Caco-2 (cell line): ENCODE measurements around the gene GALNTL6. TPM values are rescaled to one million over a fixed set of nuclear protein-coding genes. Genes with fewer than 3 reads are reported as not detected.

ENCODE experiments used
- BruUV-seq: library from RNA; stranded (reverse); fragments of 400-500 nt; replicated peaks from 2 replicates; lab custom pipeline; 2021; lab: Mats Ljungman, UMichigan
- CTCF ChIA-PET: fragments of 300-600 bp; sonication (Branson Sonifier 250); formaldehyde crosslinking; loops from one replicate; lab custom pipeline; 2022; ENCODE audit warnings: antibody characterized with exemption; lab: Charles Lee
- POLR2A ChIA-PET: fragments of 300-600 bp; sonication (Branson Sonifier 250); formaldehyde crosslinking; loops from one replicate; lab custom pipeline; 2022; ENCODE audit warnings: antibody characterized with exemption; lab: Charles Lee
- DNase-seq, 2 experiments: peaks; one replicate each; pipeline versions ENCODE4 v3.0.0 to v3.0.0-alpha.2; 2020 to 2022
- H3K27me3 ChIP-seq: replicated peaks from 2 replicates; pipeline ENCODE4 v1.6.0; 2011; ENCODE audit warnings: low read length; ENCODE audit not compliant: control insufficient read depth, insufficient read depth
- H3K36me3 ChIP-seq: 2 replicates; pipeline ENCODE4 v1.5.1; 2011; ENCODE audit warnings: low read length; ENCODE audit not compliant: control insufficient read depth, insufficient read depth
- H3K4me1 ChIP-seq: fragments of 250-450 bp; sonication (Bioruptor Pico); 2 replicates; pipeline ENCODE4 v1.5.1; 2020; ENCODE audit warnings: mild to moderate bottlenecking
- H3K4me3 ChIP-seq: 2 replicates; pipeline ENCODE4 v1.5.1; 2011; ENCODE audit warnings: low read depth, mild to moderate bottlenecking, control low read depth, low read length
- H3K9me3 ChIP-seq: fragments of 250-450 bp; sonication (Bioruptor Pico); 2 replicates; pipeline ENCODE4 v1.5.1; 2020; ENCODE audit warnings: mild to moderate bottlenecking, moderate library complexity
- H3K27ac Mint-ChIP-seq: one replicate; pipeline ENCODE4 v1.8.0; 2022; ENCODE audit warnings: mixed read lengths; ENCODE audit not compliant: unreplicated experiment
- H3K27me3 Mint-ChIP-seq: one replicate; pipeline ENCODE4 v1.8.0; 2022; ENCODE audit warnings: mixed read lengths; ENCODE audit not compliant: insufficient read depth, unreplicated experiment
- H3K36me3 Mint-ChIP-seq: one replicate; pipeline ENCODE4 v1.8.0; 2022; ENCODE audit warnings: mild to moderate bottlenecking, mixed read lengths; ENCODE audit not compliant: insufficient read depth, unreplicated experiment
- H3K4me1 Mint-ChIP-seq: one replicate; pipeline ENCODE4 v1.8.0; 2022; ENCODE audit warnings: low read depth, mixed read lengths; ENCODE audit not compliant: unreplicated experiment
- H3K4me3 Mint-ChIP-seq: one replicate; pipeline ENCODE4 v1.8.0; 2022; ENCODE audit warnings: mild to moderate bottlenecking, moderate library complexity, mixed read lengths; ENCODE audit not compliant: unreplicated experiment
- H3K9me3 Mint-ChIP-seq: one replicate; pipeline ENCODE4 v1.8.0; 2022; ENCODE audit warnings: mixed read lengths; ENCODE audit not compliant: unreplicated experiment
- intact Hi-C: fragments of 100-400 bp; cut with micrococcal nuclease; formaldehyde crosslinking; loops from one replicate; pipeline ENCODE4 v1.10.0; 2022; ENCODE audit not compliant: unreplicated experiment
- total RNA-seq: library from RNA; stranded (reverse); gene quantifications from 2 replicates; pipeline ENCODE4 v1.2.3, GENCODE V29; 2022
- TF ChIP-seq, protein P1 (sequence below), 2 experiments: fragments of 200-600 bp in 1 of 2; IDR thresholded peaks; 1 replicate in 1 of 2; 2 replicates in 1 of 2; pipeline versions ENCODE4 v1.5.1 to v1.8.0; 2011 to 2022; ENCODE audit warnings: antibody characterized with exemption in 1 of 2, control low read depth in 1 of 2, inconsistent platforms in 1 of 2, low read depth in 1 of 2, low read length in 1 of 2, mild to moderate bottlenecking in 1 of 2, moderate library complexity in 1 of 2; ENCODE audit not compliant: insufficient read depth in 1 of 2, severe bottlenecking in 1 of 2, unreplicated experiment in 1 of 2

GALNTL6 gene
- total RNA-seq, 1 experiment from 2014 or later, result not detected

DNA sequence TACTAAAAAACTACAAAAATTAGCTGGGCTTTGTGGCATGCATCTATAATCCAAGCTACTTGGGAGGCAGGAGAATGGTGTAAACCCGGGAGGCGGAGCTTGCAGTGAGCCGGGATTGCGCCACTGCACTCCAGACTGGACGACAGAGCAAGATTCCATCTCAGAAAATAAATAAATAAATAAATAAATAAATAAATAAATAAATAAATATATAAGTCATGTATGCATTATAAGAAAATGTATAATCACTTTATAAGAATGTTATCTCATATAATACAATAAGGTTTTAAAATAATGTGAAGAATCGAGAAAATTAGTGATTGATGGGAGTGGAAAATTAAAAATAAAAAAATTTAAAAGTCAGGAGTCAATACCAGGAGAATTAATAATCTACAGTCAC lies 127.5 kb downstream of the GALNTL6 start:
- H3K4me1 Mint-ChIP-seq, result no peaks in the 10 kb centered on the region
- no peaks in the 10 kb centered on the region for H3K9me3 Mint-ChIP-seq
- TF ChIP-seq, protein P1, sequence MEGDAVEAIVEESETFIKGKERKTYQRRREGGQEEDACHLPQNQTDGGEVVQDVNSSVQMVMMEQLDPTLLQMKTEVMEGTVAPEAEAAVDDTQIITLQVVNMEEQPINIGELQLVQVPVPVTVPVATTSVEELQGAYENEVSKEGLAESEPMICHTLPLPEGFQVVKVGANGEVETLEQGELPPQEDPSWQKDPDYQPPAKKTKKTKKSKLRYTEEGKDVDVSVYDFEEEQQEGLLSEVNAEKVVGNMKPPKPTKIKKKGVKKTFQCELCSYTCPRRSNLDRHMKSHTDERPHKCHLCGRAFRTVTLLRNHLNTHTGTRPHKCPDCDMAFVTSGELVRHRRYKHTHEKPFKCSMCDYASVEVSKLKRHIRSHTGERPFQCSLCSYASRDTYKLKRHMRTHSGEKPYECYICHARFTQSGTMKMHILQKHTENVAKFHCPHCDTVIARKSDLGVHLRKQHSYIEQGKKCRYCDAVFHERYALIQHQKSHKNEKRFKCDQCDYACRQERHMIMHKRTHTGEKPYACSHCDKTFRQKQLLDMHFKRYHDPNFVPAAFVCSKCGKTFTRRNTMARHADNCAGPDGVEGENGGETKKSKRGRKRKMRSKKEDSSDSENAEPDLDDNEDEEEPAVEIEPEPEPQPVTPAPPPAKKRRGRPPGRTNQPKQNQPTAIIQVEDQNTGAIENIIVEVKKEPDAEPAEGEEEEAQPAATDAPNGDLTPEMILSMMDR (IDR thresholded peaks at IDR 0.05; ENCODE audit: insufficient read depth in 1 of 2, low read depth in 1 of 2, low read length in 1 of 2, severe bottlenecking in 1 of 2, unreplicated experiment in 1 of 2), result no peak

DNA sequence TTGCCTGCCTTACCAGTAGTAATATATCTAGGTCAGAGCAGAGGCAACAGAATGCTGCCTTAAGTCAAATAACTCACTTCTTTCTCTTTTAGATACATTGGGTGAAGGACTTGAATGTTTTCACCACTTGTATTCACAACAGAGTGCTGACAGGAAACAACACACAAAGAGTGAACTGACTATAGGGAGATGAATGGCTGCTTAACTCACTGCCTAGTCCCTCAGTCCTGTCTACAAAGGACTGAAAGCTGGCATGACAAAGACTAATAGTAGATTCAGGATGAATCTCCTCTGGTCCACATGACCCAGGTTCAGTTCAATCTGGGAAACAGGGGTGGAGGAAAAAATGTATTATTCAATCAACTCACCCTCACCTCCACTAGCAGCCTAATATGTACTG lies 134.2 kb downstream of the GALNTL6 start:
- Histone ChIP-seq H3K9me3 (no peaks in the 10 kb centered on the region), H3K36me3 (no peaks in the 10 kb centered on the region), H3K4me3 (no peak overlapping the region), H3K4me1 (no peaks in the 10 kb centered on the region), H3K27me3 (no peaks in the 10 kb centered on the region)
- no TSS peak for BruUV-seq
- TF ChIP-seq, protein P1 (IDR thresholded peaks at IDR 0.05; ENCODE audit: insufficient read depth in 1 of 2, low read depth in 1 of 2, low read length in 1 of 2, severe bottlenecking in 1 of 2, unreplicated experiment in 1 of 2), result no peak
- no peaks in the 10 kb centered on the region for H3K36me3 Mint-ChIP-seq
- peaks cover 12% of the 10 kb centered on the region for H3K4me1 Mint-ChIP-seq
- ChIA-PET POLR2A (no interaction called here), CTCF (no interaction called here)
- DNase-seq, result no peak
- H3K27ac Mint-ChIP-seq, result no peak overlapping the region
- H3K9me3 Mint-ChIP-seq, result no peaks in the 10 kb centered on the region
- intact Hi-C loops, result no loop called here
- H3K27me3 Mint-ChIP-seq, result no peaks in the 10 kb centered on the region
- H3K4me3 Mint-ChIP-seq, result no peak overlapping the region

More for the DNA sequence above, 127.5 kb downstream of the GALNTL6 start:
- Histone ChIP-seq H3K4me1 (no peaks in the 10 kb centered on the region), H3K4me3 (no peak overlapping the region), H3K27me3 (no peaks in the 10 kb centered on the region), H3K36me3 (no peaks in the 10 kb centered on the region), H3K9me3 (no peaks in the 10 kb centered on the region)
- intact Hi-C loops, result no loop called here
- ChIA-PET CTCF (no interaction called here), POLR2A (no interaction called here)
- no peak for DNase-seq
- Mint-ChIP-seq H3K4me3 (no peak overlapping the region), H3K27me3 (no peaks in the 10 kb centered on the region), H3K36me3 (no peaks in the 10 kb centered on the region), H3K27ac (no peak overlapping the region)
- no TSS peak for BruUV-seq

DNA sequence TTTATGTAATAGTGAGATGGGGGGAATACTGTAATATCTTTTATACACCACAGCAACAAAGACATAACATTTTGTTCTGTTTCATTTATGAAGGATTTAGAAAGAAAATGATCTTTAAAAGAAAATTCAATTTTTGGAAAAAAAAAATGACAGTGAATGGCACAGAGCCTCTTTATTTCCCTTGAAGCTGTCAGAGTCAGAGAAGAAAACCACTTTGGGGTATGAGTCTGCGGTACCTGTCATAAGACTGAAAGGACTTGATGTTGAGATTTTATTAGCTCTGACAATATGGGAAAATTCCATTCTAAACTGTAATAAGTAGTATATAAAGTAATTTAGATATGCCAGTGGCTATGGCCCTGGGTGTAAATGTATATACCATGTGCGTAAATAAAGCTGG lies 134.8 kb downstream of the GALNTL6 start:
- DNase-seq, result no peak
- Histone ChIP-seq H3K36me3 (no peaks in the 10 kb centered on the region), H3K27me3 (no peaks in the 10 kb centered on the region), H3K4me3 (no peak overlapping the region), H3K4me1 (no peaks in the 10 kb centered on the region), H3K9me3 (no peaks in the 10 kb centered on the region)
- BruUV-seq, result no TSS peak
- POLR2A ChIA-PET, result no interaction called here
- Mint-ChIP-seq H3K27me3 (no peaks in the 10 kb centered on the region), H3K36me3 (no peaks in the 10 kb centered on the region), H3K4me1 (peaks cover 12% of the 10 kb centered on the region), H3K27ac (no peak overlapping the region), H3K4me3 (no peak overlapping the region), H3K9me3 (no peaks in the 10 kb centered on the region)
- TF ChIP-seq, protein P1 (IDR thresholded peaks at IDR 0.05; ENCODE audit: insufficient read depth in 1 of 2, low read depth in 1 of 2, low read length in 1 of 2, severe bottlenecking in 1 of 2, unreplicated experiment in 1 of 2), result no peak
- CTCF ChIA-PET, result no interaction called here
- intact Hi-C loops, result no loop called here
